ENCODE results near the gene MCRIP1. TPM values are rescaled to one million over a fixed set of nuclear protein-coding genes. Genes with fewer than 3 reads are reported as not detected.

MCRIP1 gene
- total and polyA plus RNA-seq, 7 donors, result 37.0 to 129 (median 116) TPM

DNA sequence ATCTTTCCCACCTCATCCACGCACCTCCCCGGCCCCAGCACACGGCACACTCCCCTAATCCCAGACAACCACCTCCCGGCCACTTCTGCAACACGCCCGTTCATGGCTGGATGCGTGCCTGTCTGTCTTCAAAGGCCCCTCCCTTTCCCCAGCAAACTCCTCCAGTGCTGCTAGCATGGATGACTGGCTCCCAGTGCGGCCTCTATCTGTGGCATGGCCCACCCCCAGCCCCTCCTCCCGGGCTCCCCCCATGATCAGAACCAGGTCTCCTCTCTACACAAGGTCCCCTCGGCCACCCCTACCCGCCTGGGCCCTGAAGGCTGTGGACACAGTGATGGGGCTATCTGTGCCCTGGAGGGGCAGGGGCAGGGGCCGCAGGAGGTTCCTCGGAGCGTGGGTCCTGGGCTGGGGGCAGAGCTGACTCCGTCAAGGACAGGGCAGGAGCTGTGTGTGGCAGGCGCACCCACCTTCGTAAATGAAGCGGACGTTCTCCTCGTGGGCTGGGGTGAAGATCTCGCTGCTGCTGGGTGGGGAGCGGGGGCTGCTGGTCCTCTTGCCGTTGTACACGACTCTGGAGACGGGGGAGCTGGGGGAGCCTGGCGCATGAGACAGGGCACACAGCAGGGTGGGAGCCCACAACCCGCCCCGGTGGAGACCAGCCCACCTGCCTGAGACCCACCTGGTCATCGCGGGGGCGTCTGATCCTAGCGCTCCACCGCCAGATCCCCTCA, 9.1 kb downstream of the MCRIP1 start:
- Histone ChIP-seq H3K36me3 (peaks cover 0 to 23% (median 15%) of the 10 kb centered on the region in 4 donors), H3K9me3 (no peaks in the 10 kb centered on the region), H3K4me1 (peaks cover 0 to 22% (median 18%) of the 10 kb centered on the region in 4 donors), H3K4me3 (no peak overlapping the region), H3K27me3 (peaks cover 0 to 10% (median 9%) of the 10 kb centered on the region in 3 donors), H3K27ac (no peak overlapping the region)
- intact Hi-C loops (cut with DNase I), result loop anchor here (5.0 kb wide), 1 partner anchor 38 kb away; the partner anchor contains the start of gene P4HB
- 88 to 93% methylated on average over 33 of the region's 33 CpGs for WGBS, 2 donors
- TF ChIP-seq POLR2A (IDR thresholded peaks at IDR 0.05) (no peak), EP300 (IDR thresholded peaks at IDR 0.05) (no peak), POLR2AphosphoS5 (IDR thresholded peaks at IDR 0.05) (no peak)
- TF ChIP-seq, protein P1, sequence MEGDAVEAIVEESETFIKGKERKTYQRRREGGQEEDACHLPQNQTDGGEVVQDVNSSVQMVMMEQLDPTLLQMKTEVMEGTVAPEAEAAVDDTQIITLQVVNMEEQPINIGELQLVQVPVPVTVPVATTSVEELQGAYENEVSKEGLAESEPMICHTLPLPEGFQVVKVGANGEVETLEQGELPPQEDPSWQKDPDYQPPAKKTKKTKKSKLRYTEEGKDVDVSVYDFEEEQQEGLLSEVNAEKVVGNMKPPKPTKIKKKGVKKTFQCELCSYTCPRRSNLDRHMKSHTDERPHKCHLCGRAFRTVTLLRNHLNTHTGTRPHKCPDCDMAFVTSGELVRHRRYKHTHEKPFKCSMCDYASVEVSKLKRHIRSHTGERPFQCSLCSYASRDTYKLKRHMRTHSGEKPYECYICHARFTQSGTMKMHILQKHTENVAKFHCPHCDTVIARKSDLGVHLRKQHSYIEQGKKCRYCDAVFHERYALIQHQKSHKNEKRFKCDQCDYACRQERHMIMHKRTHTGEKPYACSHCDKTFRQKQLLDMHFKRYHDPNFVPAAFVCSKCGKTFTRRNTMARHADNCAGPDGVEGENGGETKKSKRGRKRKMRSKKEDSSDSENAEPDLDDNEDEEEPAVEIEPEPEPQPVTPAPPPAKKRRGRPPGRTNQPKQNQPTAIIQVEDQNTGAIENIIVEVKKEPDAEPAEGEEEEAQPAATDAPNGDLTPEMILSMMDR (IDR thresholded peaks at IDR 0.05), result no peak
- no peak for DNase-seq

DNA sequence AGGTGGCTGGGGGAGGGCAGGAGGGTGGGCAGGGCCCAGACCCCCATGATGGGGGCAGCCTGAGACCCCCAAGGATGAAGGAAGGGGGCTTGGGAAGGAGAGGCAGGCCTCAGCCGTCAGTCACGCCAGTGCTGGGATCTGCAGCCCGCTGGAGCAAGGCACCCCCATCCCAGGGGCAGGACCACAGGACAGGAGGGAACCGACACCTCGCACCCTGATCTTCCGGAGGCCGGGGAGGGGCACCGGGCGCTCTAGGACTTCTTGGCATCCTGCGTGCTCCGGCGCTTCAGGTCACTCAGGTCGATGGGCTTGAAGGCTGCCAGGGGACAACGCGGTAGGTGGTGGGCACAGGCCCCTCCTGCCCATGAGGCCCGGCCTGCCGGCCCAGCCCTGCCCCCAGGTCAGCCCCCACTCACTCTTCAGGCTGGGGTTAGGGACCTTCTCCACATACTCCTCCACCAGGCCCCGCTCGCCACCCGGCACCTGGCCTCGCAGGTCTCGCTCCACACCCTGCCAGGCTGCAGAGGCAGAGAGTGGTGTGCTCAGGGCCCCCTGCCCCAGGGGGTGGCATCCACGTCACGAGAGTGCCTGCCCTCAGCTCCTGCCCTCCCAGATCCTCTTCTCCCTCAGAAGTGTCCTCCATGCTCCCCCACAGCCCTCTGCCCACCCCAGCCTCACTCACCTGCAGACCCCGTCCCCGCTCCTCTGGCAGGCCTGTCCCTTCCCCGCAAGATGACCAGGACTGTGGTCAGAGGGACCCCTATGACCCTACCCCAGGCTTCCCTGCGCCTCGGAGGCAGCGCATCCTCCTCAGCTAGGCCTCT, 9.9 kb downstream of the MCRIP1 start:
- Histone ChIP-seq H3K4me1 (peaks cover 0 to 18% (median 18%) of the 10 kb centered on the region in 4 donors), H3K36me3 (peaks cover 0 to 23% (median 15%) of the 10 kb centered on the region in 4 donors), H3K27ac (peak overlapping the region; percentile 83 to 88 (median 86)), H3K4me3 (no peak overlapping the region), H3K27me3 (peaks cover 0 to 10% (median 9%) of the 10 kb centered on the region in 3 donors), H3K9me3 (no peaks in the 10 kb centered on the region)
- DNase-seq, result no peak
- intact Hi-C loops (cut with DNase I), result loop anchor here (5.0 kb wide), 1 partner anchor 39 kb away; the partner anchor contains the start of gene P4HB
- WGBS, 2 donors, result 95 to 96% methylated on average over 30 of the region's 30 CpGs
- TF ChIP-seq POLR2AphosphoS5 (IDR thresholded peaks at IDR 0.05) (no peak), POLR2A (IDR thresholded peaks at IDR 0.05) (no peak), EP300 (IDR thresholded peaks at IDR 0.05) (no peak)
- TF ChIP-seq, protein P1 (IDR thresholded peaks at IDR 0.05), result no peak

DNA sequence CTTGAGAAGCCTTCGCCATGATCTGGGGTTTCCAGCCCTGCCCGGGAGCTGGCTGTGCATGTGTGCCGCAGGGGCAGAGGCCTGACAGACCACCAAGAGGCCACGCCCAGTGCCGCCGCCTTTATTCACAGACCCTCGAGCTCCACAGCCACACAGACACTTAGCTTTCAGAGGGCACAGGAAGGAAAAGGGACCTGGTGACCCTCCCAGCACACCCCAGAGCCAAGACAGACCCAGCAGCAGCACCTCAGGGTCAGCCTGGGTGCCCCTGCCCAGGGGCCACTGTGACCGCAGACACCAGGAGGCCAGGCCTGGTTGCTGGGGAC, 10.8 kb downstream of the MCRIP1 start:
- peaks cover 0 to 18% (median 18%) of the 10 kb centered on the region in 4 donors for H3K4me1 ChIP-seq
- no peak for DNase-seq
- TF ChIP-seq, protein P1 (IDR thresholded peaks at IDR 0.05), result no peak
- TF ChIP-seq EP300 (IDR thresholded peaks at IDR 0.05) (no peak), POLR2AphosphoS5 (IDR thresholded peaks at IDR 0.05) (no peak), POLR2A (IDR thresholded peaks at IDR 0.05) (no peak)
- 83 to 90% methylated on average over 8 of the region's 8 CpGs for WGBS, 2 donors
- H3K36me3 ChIP-seq, result peaks cover 0 to 23% (median 15%) of the 10 kb centered on the region in 4 donors
- H3K27ac ChIP-seq, result peak overlapping the region; percentile 83 to 88 (median 86)
- peaks cover 0 to 13% (median 9%) of the 10 kb centered on the region in 3 donors for H3K27me3 ChIP-seq
- no peaks in the 10 kb centered on the region for H3K9me3 ChIP-seq
- intact Hi-C loops (cut with DNase I), result loop anchor here (5.0 kb wide), 1 partner anchor 40 kb away; the partner anchor contains the start of gene P4HB
- H3K4me3 ChIP-seq, result no peak overlapping the region

DNA sequence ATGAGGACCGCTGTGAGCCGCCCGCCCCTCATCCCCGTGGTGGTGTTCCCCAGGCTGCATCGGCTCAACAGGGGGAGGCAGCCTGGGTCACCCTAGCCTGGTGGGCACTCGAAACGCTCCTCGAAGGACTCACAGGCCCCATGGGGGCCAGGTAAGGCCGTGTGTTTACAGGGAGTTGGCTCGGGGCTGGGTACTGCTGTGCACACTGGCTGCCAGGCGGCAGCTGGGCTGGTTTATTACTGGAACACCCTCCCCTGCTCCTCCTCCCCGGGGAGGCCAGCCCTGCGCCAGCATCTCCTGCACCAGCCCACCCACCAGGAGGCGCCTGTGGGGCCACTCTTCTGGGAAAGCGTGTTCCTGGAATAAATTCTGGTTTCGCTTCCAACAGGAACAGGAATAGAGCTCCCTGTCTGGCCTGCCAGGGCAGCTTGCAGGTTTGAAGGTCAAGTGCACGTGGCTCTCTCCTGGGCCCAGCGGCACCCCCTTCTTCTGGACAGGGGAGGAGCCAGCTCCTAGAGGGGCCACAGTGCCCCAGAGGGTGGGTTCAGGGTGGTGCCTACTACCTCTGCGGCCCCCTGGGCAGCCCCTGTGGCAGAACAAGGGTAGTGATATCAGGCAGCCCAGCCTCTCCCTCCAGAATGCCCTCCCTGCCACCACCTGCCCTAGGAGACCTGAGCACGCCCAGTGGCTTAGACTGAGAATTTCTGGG, 11.3 kb downstream of the MCRIP1 start:
- Histone ChIP-seq H3K4me3 (no peak overlapping the region), H3K4me1 (peaks cover 0 to 18% (median 18%) of the 10 kb centered on the region in 4 donors)
- intact Hi-C loops (cut with DNase I), result loop anchor here (5.0 kb wide), 1 partner anchor 41 kb away; the partner anchor contains the start of gene P4HB

More for the DNA sequence above, 11.3 kb downstream of the MCRIP1 start:
- peaks cover 0 to 19% (median 9%) of the 10 kb centered on the region in 3 donors for H3K27me3 ChIP-seq
- TF ChIP-seq, protein P1 (IDR thresholded peaks at IDR 0.05), result peak; percentile 17 to 63 (median 50)
- peak in 3 of 4 donors; percentile 46 to 75 (median 55) for TF ChIP-seq POLR2AphosphoS5 (IDR thresholded peaks at IDR 0.05)
- TF ChIP-seq EP300 (IDR thresholded peaks at IDR 0.05), result peak in 2 of 4 donors; percentile 16 to 45
- TF ChIP-seq POLR2A (IDR thresholded peaks at IDR 0.05), result no peak
- peaks cover 0 to 23% (median 15%) of the 10 kb centered on the region in 4 donors for H3K36me3 ChIP-seq
- DNase-seq, result peak; percentile 93
- WGBS, 2 donors, result 15 to 55% methylated on average over 20 of the region's 20 CpGs
- peak overlapping the region; percentile 83 to 88 (median 86) for H3K27ac ChIP-seq
- H3K9me3 ChIP-seq, result no peaks in the 10 kb centered on the region
